Measurements from ENCODE around the gene RAP2A. TPM values are rescaled to one million over a fixed set of nuclear protein-coding genes. Genes with fewer than 3 reads are reported as not detected.

Gene RAP2A
- total and polyA plus RNA-seq, 9 of the 15 experiments (the other 6 are each of a cell fraction or from before 2014, with no cell fraction given): 1.8 to 11.7 (median 5.6) TPM

- H3K4me2 ChIP-seq (ENCODE audit: insufficient read depth, low read length): no peak overlapping the region
- peaks cover 24% of the 10 kb centered on the region for H3K79me2 ChIP-seq (ENCODE audit: control insufficient read depth, insufficient read depth, low read length)
- no peak overlapping the region for H2AFZ ChIP-seq (ENCODE audit: low read depth, low read length)
- DNase-seq (ENCODE audit: extremely low read depth in 1 of 4, low spot score in 3 of 4) (no peak), ATAC-seq (no peak), FAIRE-seq (no peak)
- intact Hi-C loops (cut with micrococcal nuclease): loop anchor here (10.0 kb wide), 2 partner anchors 212 to 1762 kb away; partner anchors contain the start of genes DNAJC3 and MBNL2
- H4K20me1 ChIP-seq (replicated peaks; ENCODE audit: control insufficient read depth, insufficient read depth, low read length): no peaks in the 10 kb centered on the region
- ChIA-PET POLR2A (interaction anchor here (0.5 to 0.6 kb wide), 2 partner anchors 104 to 210 kb away, joined by 3 read pairs; no protein-coding TSS in a partner anchor), CTCF (ENCODE audit: low intra/inter-chr PET ratio) (no interaction called here)
- TF ChIP-seq EP300 (IDR thresholded peaks at IDR 0.05; ENCODE audit: low read length) (no peak), SOX6 (IDR thresholded peaks at IDR 0.05) (no peak), ETV1 (tag; conservative IDR thresholded peaks at IDR 0.05; ENCODE audit: low read depth) (no peak), C11orf30 (IDR thresholded peaks at IDR 0.05; ENCODE audit: low read depth) (peak; percentile 36; the same call in 1 of the 2 replicates), ZNF699 (CRISPR knock-in tag; IDR thresholded peaks at IDR 0.05; ENCODE audit: insufficient replicate concordance) (no peak), ATF2 (CRISPR knock-in tag; IDR thresholded peaks at IDR 0.05) (no peak), RFX1 (IDR thresholded peaks at IDR 0.05) (no peak), ZNF764 (CRISPR knock-in tag; IDR thresholded peaks at IDR 0.05; ENCODE audit: low read depth) (no peak), MCM3 (IDR thresholded peaks at IDR 0.05) (no peak), MIER1 (IDR thresholded peaks at IDR 0.05; ENCODE audit: low read depth) (no peak), LEF1 (IDR thresholded peaks at IDR 0.05) (no peak), MCM5 (IDR thresholded peaks at IDR 0.05; ENCODE audit: low read depth) (no peak), ZNF347 (CRISPR knock-in tag; IDR thresholded peaks at IDR 0.05; ENCODE audit: low read depth) (no peak), HES1 (IDR thresholded peaks at IDR 0.05; ENCODE audit: low read depth) (no peak), ZNF316 (IDR thresholded peaks at IDR 0.05) (peak; percentile 57), IFI16 (CRISPR knock-in tag; IDR thresholded peaks at IDR 0.05) (no peak), TRIM28 (IDR thresholded peaks at IDR 0.05) (no peak), MAFF (IDR thresholded peaks at IDR 0.05; ENCODE audit: low read length) (0 out of 2 replicates have a peak, but pooled peaks have one; percentile 6), CCNT2 (IDR thresholded peaks at IDR 0.05; ENCODE audit: borderline replicate concordance, extremely low read depth, insufficient read length, low read depth, low read length) (no peak), ZNF77 (CRISPR knock-in tag; IDR thresholded peaks at IDR 0.05) (no peak), RBM39 (optimal IDR thresholded peaks at IDR 0.05; ENCODE audit: low read depth, low read length) (no peak), SIRT6 (IDR thresholded peaks at IDR 0.05; ENCODE audit: low read depth, low read length) (no peak)
- TF ChIP-seq, protein P1, sequence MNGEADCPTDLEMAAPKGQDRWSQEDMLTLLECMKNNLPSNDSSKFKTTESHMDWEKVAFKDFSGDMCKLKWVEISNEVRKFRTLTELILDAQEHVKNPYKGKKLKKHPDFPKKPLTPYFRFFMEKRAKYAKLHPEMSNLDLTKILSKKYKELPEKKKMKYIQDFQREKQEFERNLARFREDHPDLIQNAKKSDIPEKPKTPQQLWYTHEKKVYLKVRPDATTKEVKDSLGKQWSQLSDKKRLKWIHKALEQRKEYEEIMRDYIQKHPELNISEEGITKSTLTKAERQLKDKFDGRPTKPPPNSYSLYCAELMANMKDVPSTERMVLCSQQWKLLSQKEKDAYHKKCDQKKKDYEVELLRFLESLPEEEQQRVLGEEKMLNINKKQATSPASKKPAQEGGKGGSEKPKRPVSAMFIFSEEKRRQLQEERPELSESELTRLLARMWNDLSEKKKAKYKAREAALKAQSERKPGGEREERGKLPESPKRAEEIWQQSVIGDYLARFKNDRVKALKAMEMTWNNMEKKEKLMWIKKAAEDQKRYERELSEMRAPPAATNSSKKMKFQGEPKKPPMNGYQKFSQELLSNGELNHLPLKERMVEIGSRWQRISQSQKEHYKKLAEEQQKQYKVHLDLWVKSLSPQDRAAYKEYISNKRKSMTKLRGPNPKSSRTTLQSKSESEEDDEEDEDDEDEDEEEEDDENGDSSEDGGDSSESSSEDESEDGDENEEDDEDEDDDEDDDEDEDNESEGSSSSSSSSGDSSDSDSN (IDR thresholded peaks at IDR 0.05; ENCODE audit: borderline replicate concordance in 1 of 2, low read depth in 2 of 2, low read length in 2 of 2): no peak
- in situ Hi-C loops (cut with MboI): no loop called here
- no peak overlapping the region for H3K9ac ChIP-seq (ENCODE audit: insufficient read depth in 1 of 2, low read depth in 2 of 2, low read length in 2 of 2)
- H3K27me3 ChIP-seq (ENCODE audit: control insufficient read depth in 2 of 2, insufficient read depth in 2 of 2, low read length in 2 of 2): no peaks in the 10 kb centered on the region
- no peaks in the 10 kb centered on the region for H3K9me1 ChIP-seq (ENCODE audit: control insufficient read depth, insufficient read depth, low read length)
- BruUV-seq (replicated peaks): no TSS peak
- H3K27ac ChIP-seq (ENCODE audit: extremely low read depth, low read depth, low read length): no peak overlapping the region
- no peaks in the 10 kb centered on the region for H3K36me3 ChIP-seq (ENCODE audit: control insufficient read depth, insufficient read depth, low read length)
- H3K9me3 ChIP-seq (replicated peaks; ENCODE audit: control insufficient read depth, insufficient read depth, low read depth, low read length): no peaks in the 10 kb centered on the region; the same call in 1 of the 2 replicates
- H3K4me1 ChIP-seq (replicated peaks in 1 of 2; ENCODE audit: control insufficient read depth in 2 of 2, insufficient read depth in 2 of 2, low read length in 2 of 2): peaks cover 6 to 16% of the 10 kb centered on the region in 2 experiments; a peak in 4 of 5 replicates
- H3K4me3 ChIP-seq: no peak overlapping the region
- 84% methylated on average over 2 of the region's 2 CpGs for WGBS (ENCODE audit: insufficient coverage, low coverage, missing lambda C conversion rate)
Observed at GRCh38 chr13:97436845-97437244, 2.9 kb downstream of the RAP2A start.
